Osteocyte (in vitro differentiated cells): ENCODE measurements around the gene DERA. TPM values are rescaled to one million over a fixed set of nuclear protein-coding genes. Genes with fewer than 3 reads are reported as not detected.

ENCODE experiments used
- DNase-seq: peaks from one replicate; pipeline ENCODE4 v3.0.0; 2021; ENCODE audit warnings: mixed read lengths; ENCODE audit not compliant: unreplicated experiment; ENCODE audit errors: extremely low spot score
- H3K27ac Mint-ChIP-seq: one replicate; pipeline ENCODE4 v1.8.0; 2021; ENCODE audit warnings: mild to moderate bottlenecking, mixed read lengths; ENCODE audit not compliant: unreplicated experiment
- H3K27me3 Mint-ChIP-seq: one replicate; pipeline ENCODE4 v1.8.0; 2021; ENCODE audit warnings: mixed read lengths; ENCODE audit not compliant: unreplicated experiment
- H3K36me3 Mint-ChIP-seq: one replicate; pipeline ENCODE4 v1.8.0; 2021; ENCODE audit warnings: mixed read lengths; ENCODE audit not compliant: unreplicated experiment
- H3K4me1 Mint-ChIP-seq: one replicate; pipeline ENCODE4 v1.8.0; 2021; ENCODE audit warnings: mixed read lengths; ENCODE audit not compliant: unreplicated experiment
- H3K4me3 Mint-ChIP-seq: one replicate; pipeline ENCODE4 v1.8.0; 2021; ENCODE audit warnings: mild to moderate bottlenecking, moderate library complexity, mixed read lengths; ENCODE audit not compliant: unreplicated experiment
- H3K9me3 Mint-ChIP-seq: one replicate; pipeline ENCODE4 v1.8.0; 2021; ENCODE audit warnings: mixed read lengths; ENCODE audit not compliant: unreplicated experiment
- CTCF ChIP-seq: fragments of 200-600 bp; sonication (generic); IDR thresholded peaks from 2 replicates; pipeline ENCODE4 v1.5.0; 2021; ENCODE audit warnings: antibody characterized with exemption, mild to moderate bottlenecking, moderate library complexity
- total RNA-seq: library from RNA; stranded (reverse); gene quantifications from 2 replicates; pipeline ENCODE4 v1.2.1, GENCODE V29; 2021

DERA gene
- total RNA-seq, 1 donor from 2014 or later = 29.8 TPM

GRCh38 chr12:15977999-15978951 lies 67.1 kb downstream of the DERA start:
- Mint-ChIP-seq H3K27me3 (no peaks in the 10 kb centered on the region), H3K36me3 (peaks cover 17% of the 10 kb centered on the region), H3K4me3 (no peak overlapping the region)

GRCh38 chr12:15979096-15980092 lies 68.3 kb downstream of the DERA start:
- peaks cover 41% of the 10 kb centered on the region for H3K4me1 Mint-ChIP-seq
- H3K4me3 Mint-ChIP-seq = no peak overlapping the region
- no peaks in the 10 kb centered on the region for H3K9me3 Mint-ChIP-seq
- H3K27ac Mint-ChIP-seq = peak overlapping the region; percentile 81
- H3K36me3 Mint-ChIP-seq = peaks cover 23% of the 10 kb centered on the region
- DNase-seq = no peak
- TF ChIP-seq CTCF = peak; percentile 51
- no peaks in the 10 kb centered on the region for H3K27me3 Mint-ChIP-seq

More at GRCh38 chr12:15977999-15978951, 67.1 kb downstream of the DERA start:
- Mint-ChIP-seq H3K27ac (peak overlapping the region; percentile 81), H3K9me3 (no peaks in the 10 kb centered on the region), H3K4me1 (peaks cover 41% of the 10 kb centered on the region)
- TF ChIP-seq CTCF = no peak
- DNase-seq = no peak

- no peak for DNase-seq
Observed at GRCh38 chr12:15982071-15982470, 70.9 kb downstream of the DERA start.

GRCh38 chr12:15982471-15982870 lies 71.3 kb downstream of the DERA start:
- no peak overlapping the region for H3K4me3 Mint-ChIP-seq
- H3K27me3 Mint-ChIP-seq = no peaks in the 10 kb centered on the region
- H3K4me1 Mint-ChIP-seq = peaks cover 41% of the 10 kb centered on the region
- DNase-seq = no peak
- H3K27ac Mint-ChIP-seq = peak overlapping the region; percentile 12
- peaks cover 7% of the 10 kb centered on the region for H3K9me3 Mint-ChIP-seq
- H3K36me3 Mint-ChIP-seq = peaks cover 26% of the 10 kb centered on the region
- TF ChIP-seq CTCF = peak; percentile 68

More at GRCh38 chr12:15982071-15982470, 70.9 kb downstream of the DERA start:
- H3K4me1 Mint-ChIP-seq = peaks cover 41% of the 10 kb centered on the region
- peaks cover 7% of the 10 kb centered on the region for H3K9me3 Mint-ChIP-seq
- H3K36me3 Mint-ChIP-seq = peaks cover 26% of the 10 kb centered on the region
- no peak overlapping the region for H3K4me3 Mint-ChIP-seq
- H3K27me3 Mint-ChIP-seq = no peaks in the 10 kb centered on the region
- no peak for TF ChIP-seq CTCF
- peak overlapping the region; percentile 12 for H3K27ac Mint-ChIP-seq
